ENCODE results near the gene PIK3R1.

PIK3R1 gene

GRCh38 chr5:68253624-68254585 lies 38.3 kb downstream of the PIK3R1 start:
- no peak for DNase-seq

- DNase-seq = no peak
Measured at GRCh38 chr5:68254810-68255209, 39.3 kb downstream of the PIK3R1 start.

GRCh38 chr5:68255305-68256120 lies 40.0 kb downstream of the PIK3R1 start:
- no peak for DNase-seq

- DNase-seq = no peak
Measured at GRCh38 chr5:68257210-68257609, 41.7 kb downstream of the PIK3R1 start.

- no peak for DNase-seq
Measured at GRCh38 chr5:68258531-68258930, 43.0 kb downstream of the PIK3R1 start.

- DNase-seq = no peak
Measured at GRCh38 chr5:68259700-68260099, 44.1 kb downstream of the PIK3R1 start.

GRCh38 chr5:68260467-68260866 lies 44.9 kb downstream of the PIK3R1 start:
- no peak for DNase-seq

- no peak for DNase-seq
Measured at GRCh38 chr5:68261169-68261568, 45.6 kb downstream of the PIK3R1 start.

- no peak for DNase-seq
Measured at GRCh38 chr5:68261569-68262065, 46.1 kb downstream of the PIK3R1 start.

- no peak for DNase-seq
Measured at GRCh38 chr5:68264024-68264956, 48.7 kb downstream of the PIK3R1 start.

- no peak for DNase-seq
Measured at GRCh38 chr5:68265347-68265746, 49.8 kb downstream of the PIK3R1 start.

- no peak for DNase-seq
Measured at GRCh38 chr5:68265822-68266395, 50.4 kb downstream of the PIK3R1 start.

- no peak for DNase-seq
Measured at GRCh38 chr5:68266457-68266856, 50.9 kb downstream of the PIK3R1 start.

GRCh38 chr5:68267066-68267465 lies 51.5 kb downstream of the PIK3R1 start:
- DNase-seq = no peak

- DNase-seq = no peak
Measured at GRCh38 chr5:68268101-68268851, 52.7 kb downstream of the PIK3R1 start.

GRCh38 chr5:68268852-68269130 lies 53.2 kb downstream of the PIK3R1 start:
- no peak for DNase-seq

- no peak for DNase-seq
Measured at GRCh38 chr5:68269820-68270219, 54.3 kb downstream of the PIK3R1 start.

- no peak for DNase-seq
Measured at GRCh38 chr5:68270399-68270975, 54.9 kb downstream of the PIK3R1 start.

GRCh38 chr5:68271124-68271523 lies 55.6 kb downstream of the PIK3R1 start:
- DNase-seq = no peak

GRCh38 chr5:68272289-68272688 lies 56.7 kb downstream of the PIK3R1 start:
- DNase-seq = no peak

GRCh38 chr5:68273717-68274409 lies 58.3 kb downstream of the PIK3R1 start:
- DNase-seq = no peak
